ENCODE measurements around the gene ART1.
"Not testable (repeated sequence)": the region's sequence is repeated elsewhere in the genome, so short reads cannot be mapped to it uniquely, and the experiment has no call there.

DNA sequence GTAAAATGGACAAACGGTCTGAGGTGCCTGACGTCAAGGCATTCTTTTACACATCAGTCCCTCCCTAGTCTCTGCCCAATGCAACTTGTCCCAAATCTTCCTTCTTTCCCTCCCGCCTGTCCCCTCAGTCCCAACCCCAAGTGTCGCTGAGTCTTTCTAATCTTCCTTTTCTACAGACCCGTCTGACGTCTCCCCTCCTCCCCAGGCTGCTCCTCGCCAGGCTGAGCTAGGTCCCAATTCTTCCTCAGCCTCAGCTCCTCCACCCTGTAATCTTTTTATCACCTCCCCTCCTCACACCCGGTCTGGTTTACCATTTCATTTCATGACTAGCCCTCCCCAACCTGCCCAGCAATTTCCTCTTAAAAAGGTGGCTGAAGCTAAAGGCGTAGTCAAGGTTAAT is 4.4 kb downstream of the ART1 start:
- TF ChIP-seq ZNF232 (CRISPR knock-in tag; IDR thresholded peaks at IDR 0.05); ESRRA (CRISPR knock-in tag; IDR thresholded peaks at IDR 0.05; ENCODE audit: borderline replicate concordance); NFYB (CRISPR knock-in tag; conservative IDR thresholded peaks at IDR 0.05; ENCODE audit: low read depth); JAZF1 (CRISPR knock-in tag; IDR thresholded peaks at IDR 0.05); TEAD4 (CRISPR knock-in tag; IDR thresholded peaks at IDR 0.05); CREM (CRISPR knock-in tag; IDR thresholded peaks at IDR 0.05); GRHL2 (CRISPR knock-in tag; IDR thresholded peaks at IDR 0.05; ENCODE audit: insufficient replicate concordance, severe bottlenecking): not testable (repeated sequence)
- TF ChIP-seq, protein P1, sequence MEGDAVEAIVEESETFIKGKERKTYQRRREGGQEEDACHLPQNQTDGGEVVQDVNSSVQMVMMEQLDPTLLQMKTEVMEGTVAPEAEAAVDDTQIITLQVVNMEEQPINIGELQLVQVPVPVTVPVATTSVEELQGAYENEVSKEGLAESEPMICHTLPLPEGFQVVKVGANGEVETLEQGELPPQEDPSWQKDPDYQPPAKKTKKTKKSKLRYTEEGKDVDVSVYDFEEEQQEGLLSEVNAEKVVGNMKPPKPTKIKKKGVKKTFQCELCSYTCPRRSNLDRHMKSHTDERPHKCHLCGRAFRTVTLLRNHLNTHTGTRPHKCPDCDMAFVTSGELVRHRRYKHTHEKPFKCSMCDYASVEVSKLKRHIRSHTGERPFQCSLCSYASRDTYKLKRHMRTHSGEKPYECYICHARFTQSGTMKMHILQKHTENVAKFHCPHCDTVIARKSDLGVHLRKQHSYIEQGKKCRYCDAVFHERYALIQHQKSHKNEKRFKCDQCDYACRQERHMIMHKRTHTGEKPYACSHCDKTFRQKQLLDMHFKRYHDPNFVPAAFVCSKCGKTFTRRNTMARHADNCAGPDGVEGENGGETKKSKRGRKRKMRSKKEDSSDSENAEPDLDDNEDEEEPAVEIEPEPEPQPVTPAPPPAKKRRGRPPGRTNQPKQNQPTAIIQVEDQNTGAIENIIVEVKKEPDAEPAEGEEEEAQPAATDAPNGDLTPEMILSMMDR (IDR thresholded peaks at IDR 0.05): not testable (repeated sequence)
- TF ChIP-seq, protein P2, sequence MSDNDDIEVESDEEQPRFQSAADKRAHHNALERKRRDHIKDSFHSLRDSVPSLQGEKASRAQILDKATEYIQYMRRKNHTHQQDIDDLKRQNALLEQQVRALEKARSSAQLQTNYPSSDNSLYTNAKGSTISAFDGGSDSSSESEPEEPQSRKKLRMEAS (CRISPR knock-in tag; IDR thresholded peaks at IDR 0.05): not testable (repeated sequence)
- TF ChIP-seq, protein P3, sequence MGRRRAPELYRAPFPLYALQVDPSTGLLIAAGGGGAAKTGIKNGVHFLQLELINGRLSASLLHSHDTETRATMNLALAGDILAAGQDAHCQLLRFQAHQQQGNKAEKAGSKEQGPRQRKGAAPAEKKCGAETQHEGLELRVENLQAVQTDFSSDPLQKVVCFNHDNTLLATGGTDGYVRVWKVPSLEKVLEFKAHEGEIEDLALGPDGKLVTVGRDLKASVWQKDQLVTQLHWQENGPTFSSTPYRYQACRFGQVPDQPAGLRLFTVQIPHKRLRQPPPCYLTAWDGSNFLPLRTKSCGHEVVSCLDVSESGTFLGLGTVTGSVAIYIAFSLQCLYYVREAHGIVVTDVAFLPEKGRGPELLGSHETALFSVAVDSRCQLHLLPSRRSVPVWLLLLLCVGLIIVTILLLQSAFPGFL (CRISPR knock-in tag; IDR thresholded peaks at IDR 0.05; ENCODE audit: borderline replicate concordance): not testable (repeated sequence)
- TF ChIP-seq, protein P4, sequence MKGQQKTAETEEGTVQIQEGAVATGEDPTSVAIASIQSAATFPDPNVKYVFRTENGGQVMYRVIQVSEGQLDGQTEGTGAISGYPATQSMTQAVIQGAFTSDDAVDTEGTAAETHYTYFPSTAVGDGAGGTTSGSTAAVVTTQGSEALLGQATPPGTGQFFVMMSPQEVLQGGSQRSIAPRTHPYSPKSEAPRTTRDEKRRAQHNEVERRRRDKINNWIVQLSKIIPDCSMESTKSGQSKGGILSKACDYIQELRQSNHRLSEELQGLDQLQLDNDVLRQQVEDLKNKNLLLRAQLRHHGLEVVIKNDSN (CRISPR knock-in tag; IDR thresholded peaks at IDR 0.05): not testable (repeated sequence)
- TF ChIP-seq, protein P5, sequence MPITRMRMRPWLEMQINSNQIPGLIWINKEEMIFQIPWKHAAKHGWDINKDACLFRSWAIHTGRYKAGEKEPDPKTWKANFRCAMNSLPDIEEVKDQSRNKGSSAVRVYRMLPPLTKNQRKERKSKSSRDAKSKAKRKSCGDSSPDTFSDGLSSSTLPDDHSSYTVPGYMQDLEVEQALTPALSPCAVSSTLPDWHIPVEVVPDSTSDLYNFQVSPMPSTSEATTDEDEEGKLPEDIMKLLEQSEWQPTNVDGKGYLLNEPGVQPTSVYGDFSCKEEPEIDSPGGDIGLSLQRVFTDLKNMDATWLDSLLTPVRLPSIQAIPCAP (CRISPR knock-in tag; IDR thresholded peaks at IDR 0.05): not testable (repeated sequence)
